Lung (tissue), 12 donors: ENCODE measurements around the gene NFE2L1. TPM values are rescaled to one million over a fixed set of nuclear protein-coding genes. Genes with fewer than 3 reads are reported as not detected.

Experiments used
- ATAC-seq: fragments of 200-7000 bp; cut with Tn5 transposase; one replicate; pipeline ENCODE4 v1.9.1; 2020; ENCODE audit warnings: moderate number of reproducible peaks; ENCODE audit not compliant: insufficient read depth, low FRiP score
- DNase-seq, 3 donors: peaks; one replicate each; pipeline ENCODE4 v3.0.0-alpha.2; 2013 to 2017
- H3K27ac ChIP-seq, 2 donors: one replicate each; pipeline ENCODE4 v1.5.1; 2013; ENCODE audit warnings: mild to moderate bottlenecking in 2 of 2, moderate library complexity in 2 of 2, control low read depth in 1 of 2, inconsistent platforms in 1 of 2, low read depth in 1 of 2, low read length in 1 of 2
- H3K27me3 ChIP-seq, 3 donors: one replicate each; pipeline ENCODE4 v1.5.1; 2013; ENCODE audit warnings: low read length in 2 of 3; ENCODE audit not compliant: control insufficient read depth in 3 of 3, insufficient read depth in 3 of 3
- H3K36me3 ChIP-seq, 4 donors: one replicate each; pipeline ENCODE4 v1.5.1; 2013; ENCODE audit warnings: low read length in 4 of 4, mild to moderate bottlenecking in 1 of 4, moderate library complexity in 1 of 4; ENCODE audit not compliant: control insufficient read depth in 4 of 4, insufficient read depth in 4 of 4
- H3K4me1 ChIP-seq, 5 donors: one replicate each; pipeline ENCODE4 v1.5.1; 2013; ENCODE audit warnings: low read length in 5 of 5, mild to moderate bottlenecking in 2 of 5, moderate library complexity in 1 of 5; ENCODE audit not compliant: control insufficient read depth in 5 of 5, insufficient read depth in 5 of 5
- H3K4me3 ChIP-seq: one replicate; pipeline ENCODE4 v1.5.1; 2013; ENCODE audit warnings: mild to moderate bottlenecking, control low read depth, moderate library complexity
- H3K9ac ChIP-seq, 2 donors: one replicate each; pipeline ENCODE4 v1.5.1; 2013; ENCODE audit warnings: low read length in 2 of 2, control low read depth in 1 of 2; ENCODE audit not compliant: insufficient read depth in 1 of 2
- H3K9me3 ChIP-seq, 4 donors: one replicate each; pipeline ENCODE4 v1.5.1; 2013; ENCODE audit warnings: low read length in 3 of 4, mild to moderate bottlenecking in 1 of 4, moderate library complexity in 1 of 4; ENCODE audit not compliant: control insufficient read depth in 4 of 4, insufficient read depth in 3 of 4
- CTCF ChIP-seq: IDR thresholded peaks from 2 replicates; pipeline ENCODE4 v1.5.1; 2012; ENCODE audit warnings: mild to moderate bottlenecking; ENCODE audit errors: control extremely low read depth, extremely low read depth
- WGBS, 2 donors: extraction: QIAGEN DNeasy Blood & Tissue Kit; methylation state at CpG; one replicate each; pipeline ENCODE4 v1.1.7; 2013; 5-methylcytosine and 5-hydroxymethylcytosine counted together
- polyA plus RNA-seq, 2 donors: library from polyadenylated mRNA; stranded (reverse); fragments of 200-250 nt; gene quantifications; one replicate each; pipeline ENCODE4 v1.2.1, GENCODE V29; 2013
- total RNA-seq, 2 donors: library from RNA; depleted of rRNA in 1 of 2; stranded (reverse); fragments of >200 nt in 1 of 2; gene quantifications; one replicate each; pipeline ENCODE4 v1.2.1, GENCODE V29; 2014 to 2021
- donor health status: control.
- donor health status: control.
- donor health status: Bipolar disorder and iron deficiency.
- donor health status: healthy.
- donor health status: DM: yes; HTN: yes; CAD: no.

NFE2L1 gene
- total and polyA plus RNA-seq, 4 donors = 68.8 to 135 (median 87.1) TPM

GRCh38 chr17:48021934-48022333, 26.2 kb upstream of the NFE2L1 start:
- no peak for TF ChIP-seq CTCF
- ATAC-seq (no peak), DNase-seq (no peak)
- peaks cover 0 to 25% (median 8%) of the 10 kb centered on the region in 3 donors for H3K27me3 ChIP-seq
- no peak overlapping the region for H3K9ac ChIP-seq
- H3K4me1 ChIP-seq = peaks cover 0 to 34% (median 13%) of the 10 kb centered on the region in 5 donors
- H3K4me3 ChIP-seq = no peak overlapping the region
- no peak overlapping the region for H3K27ac ChIP-seq
- no peaks in the 10 kb centered on the region for H3K9me3 ChIP-seq
- 38 to 54% methylated on average over 5 of the region's 5 CpGs for WGBS, 2 donors
- no peaks in the 10 kb centered on the region for H3K36me3 ChIP-seq

- H3K4me3 ChIP-seq = no peak overlapping the region
- ATAC-seq = no peak
- peaks cover 0 to 25% (median 8%) of the 10 kb centered on the region in 3 donors for H3K27me3 ChIP-seq
- no peak for DNase-seq
- H3K4me1 ChIP-seq = peaks cover 0 to 34% (median 14%) of the 10 kb centered on the region in 5 donors
- 60% methylated on average over 6 of the region's 6 CpGs for WGBS, 2 donors
- H3K9me3 ChIP-seq = no peaks in the 10 kb centered on the region
- H3K9ac ChIP-seq = no peak overlapping the region
- H3K27ac ChIP-seq = no peak overlapping the region
- no peak for TF ChIP-seq CTCF
- no peaks in the 10 kb centered on the region for H3K36me3 ChIP-seq
These were observed 25.3 kb upstream of the NFE2L1 start for GRCh38 chr17:48022901-48023300.

GRCh38 chr17:48023400-48024148, 24.6 kb upstream of the NFE2L1 start:
- ATAC-seq = peak; percentile 22

More at GRCh38 chr17:48023400-48024148, 24.6 kb upstream of the NFE2L1 start:
- peaks cover 0 to 25% (median 8%) of the 10 kb centered on the region in 3 donors for H3K27me3 ChIP-seq
- TF ChIP-seq CTCF = no peak
- H3K4me1 ChIP-seq = peaks cover 0 to 34% (median 14%) of the 10 kb centered on the region in 5 donors
- 0 to 1% methylated on average over 49 to 54 of the region's 54 CpGs for WGBS, 2 donors
- DNase-seq = peak; percentile 59 to 77 (median 71)
- H3K9ac ChIP-seq = no peak overlapping the region
- H3K4me3 ChIP-seq = no peak overlapping the region
- no peaks in the 10 kb centered on the region for H3K36me3 ChIP-seq
- peak overlapping the region; percentile 89 to 93 for H3K27ac ChIP-seq
- no peaks in the 10 kb centered on the region for H3K9me3 ChIP-seq
